Pancreas (tissue), 10 donors: ENCODE data around the gene GLIPR2. TPM values are rescaled to one million over a fixed set of nuclear protein-coding genes. Genes with fewer than 3 reads are reported as not detected.
A peak's percentile ranks its signal among the peaks of the same experiment; 100 is the strongest.
"Not testable (repeated sequence)": the region's sequence is repeated elsewhere in the genome, so short reads cannot be mapped to it uniquely, and the experiment has no call there.

Experiments used
- ATAC-seq, 4 donors: fragments of 200-7000 bp; cut with Tn5 transposase; one replicate each; pipeline versions ENCODE4 v1.8.0 to v1.9.1; 2020; ENCODE audit warnings: mild to moderate bottlenecking in 4 of 4, moderate library complexity in 4 of 4
- DNase-seq, 6 donors: peaks; one replicate each; pipeline ENCODE4 v3.0.0-alpha.2; 2020
- FAIRE-seq: peaks from 2 replicates; lab custom pipeline; 2012; peaks lifted over from hg19 to GRCh38; lab: Jason Lieb, UNC
- H3K27ac ChIP-seq, 4 donors: fragments of 200-600 bp; sonication (generic); 1 replicate in 3 of 4; 2 replicates in 1 of 4; pipeline versions ENCODE4 v1.5.0 to v1.8.0; 2020
- H3K27me3 ChIP-seq, 4 donors: fragments of 200-600 bp; one replicate each; pipeline ENCODE4 v1.8.0; 2021
- H3K36me3 ChIP-seq, 3 donors: fragments of 200-600 bp; sonication (generic) in 1 of 3; one replicate each; pipeline versions ENCODE4 v1.5.0 to v1.8.0; 2020 to 2021
- H3K4me1 ChIP-seq, 3 donors: fragments of 200-600 bp; one replicate each; pipeline ENCODE4 v1.8.0; 2021
- H3K4me3 ChIP-seq, 4 donors: fragments of 200-600 bp; sonication (generic) in 2 of 4; one replicate each; pipeline versions ENCODE4 v1.5.0 to v1.8.0; 2020 to 2021
- H3K9me3 ChIP-seq, 4 donors: fragments of 200-600 bp; one replicate each; pipeline ENCODE4 v1.8.0; 2021
- WGBS, 2 donors: extraction: QIAGEN DNeasy Blood & Tissue Kit; methylation state at CpG; one replicate each; pipeline ENCODE4 v1.1.7; 2013; 5-methylcytosine and 5-hydroxymethylcytosine counted together
- intact Hi-C, 3 donors: fragments of 100-400 bp; cut with DNase I; formaldehyde crosslinking; loops; one replicate each; pipeline versions ENCODE4 v1.11.1 to v1.14.2; 2022
- polyA plus RNA-seq, 2 donors: library from polyadenylated mRNA; stranded (reverse); fragments of 200-250 nt; gene quantifications; one replicate each; pipeline ENCODE4 v1.2.3, GENCODE V29; 2013
- total RNA-seq, 6 donors: library from RNA; stranded (reverse); fragmentation: NEBNext Ultra II Directional in 4 of 6; extraction: Animal tissue kit (Norgen Biotek cat#: 25700) in 4 of 6; gene quantifications; one replicate each; pipeline versions ENCODE4 v1.2.1 to v1.2.4, GENCODE V29; 2021 to 2023
- TF ChIP-seq, protein P1 (sequence below), 4 donors: fragments of 200-600 bp; sonication (generic) in 3 of 4; IDR thresholded peaks; one replicate each; pipeline versions ENCODE4 v1.5.0 to v1.8.0; 2021; ENCODE audit warnings: antibody characterized with exemption in 4 of 4
- donor health status: healthy with polysubstance abuse.
- donor health status: DM: no; HTN: no; CAD: no; lungs with moderate emphysema.
- donor health status: DM: no; HTN: no; CAD: no.
- donor health status: control.
- donor health status: control.
- donor health status: Bipolar disorder and iron deficiency.
- donor health status: DM: yes; HTN: yes; CAD: no.
- donor health status: DM: no; HTN: no; CAD: no.
- donor health status: DM: no; HTN: no; CAD: no.
- donor health status: DM: yes; HTN: yes; CAD: no.

The GLIPR2 gene, protein sequence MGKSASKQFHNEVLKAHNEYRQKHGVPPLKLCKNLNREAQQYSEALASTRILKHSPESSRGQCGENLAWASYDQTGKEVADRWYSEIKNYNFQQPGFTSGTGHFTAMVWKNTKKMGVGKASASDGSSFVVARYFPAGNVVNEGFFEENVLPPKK
- 10 to 100 TPM in 1 of 6 donors, 1 to 10 TPM in 5; 1.3 to 10.0 (median 2.3) TPM for total RNA-seq
- 1 to 10 TPM; 5.8 to 8.2 TPM for polyA plus RNA-seq

DNA sequence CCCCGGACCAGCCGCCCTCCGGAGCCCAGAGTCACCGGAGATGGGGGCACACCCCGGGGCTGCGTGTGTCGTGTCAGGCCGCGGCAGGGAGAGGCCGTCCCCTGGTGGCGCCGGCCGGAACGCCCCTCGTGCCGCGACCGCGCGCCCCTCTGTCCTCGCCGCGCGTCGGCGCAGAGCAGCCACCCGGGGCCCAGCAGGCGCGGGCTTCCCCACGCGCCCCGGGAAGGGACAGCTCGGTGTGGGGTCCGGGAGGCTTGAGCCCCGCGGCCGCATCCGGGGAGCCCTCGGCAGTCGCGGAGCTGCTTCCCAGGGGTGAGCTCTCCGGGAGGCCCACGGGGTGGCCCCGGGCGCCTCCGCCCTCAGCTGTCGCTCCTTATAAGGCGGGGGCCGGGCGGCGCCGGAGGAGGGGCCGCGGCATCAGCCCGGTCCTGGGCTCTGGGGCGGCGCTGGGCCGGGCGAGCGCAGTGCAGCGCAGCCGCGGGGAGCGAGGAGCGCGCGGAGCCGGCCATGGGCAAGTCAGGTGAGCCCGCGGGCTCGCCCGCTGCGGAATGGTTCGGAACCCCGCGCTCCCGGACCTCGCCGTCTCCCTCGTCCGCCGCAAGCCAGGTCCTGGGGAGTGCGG, at the start of gene GLIPR2:
Gene GLIPR2 (plus strand): TSS at position 462 of the 622 bp plus-strand sequence. CDS start 46 bp downstream, at position 508.
- WGBS, 2 donors, result 0 to 1% methylated on average over 27 to 83 of the region's 83 CpGs
- TF ChIP-seq, protein P1, sequence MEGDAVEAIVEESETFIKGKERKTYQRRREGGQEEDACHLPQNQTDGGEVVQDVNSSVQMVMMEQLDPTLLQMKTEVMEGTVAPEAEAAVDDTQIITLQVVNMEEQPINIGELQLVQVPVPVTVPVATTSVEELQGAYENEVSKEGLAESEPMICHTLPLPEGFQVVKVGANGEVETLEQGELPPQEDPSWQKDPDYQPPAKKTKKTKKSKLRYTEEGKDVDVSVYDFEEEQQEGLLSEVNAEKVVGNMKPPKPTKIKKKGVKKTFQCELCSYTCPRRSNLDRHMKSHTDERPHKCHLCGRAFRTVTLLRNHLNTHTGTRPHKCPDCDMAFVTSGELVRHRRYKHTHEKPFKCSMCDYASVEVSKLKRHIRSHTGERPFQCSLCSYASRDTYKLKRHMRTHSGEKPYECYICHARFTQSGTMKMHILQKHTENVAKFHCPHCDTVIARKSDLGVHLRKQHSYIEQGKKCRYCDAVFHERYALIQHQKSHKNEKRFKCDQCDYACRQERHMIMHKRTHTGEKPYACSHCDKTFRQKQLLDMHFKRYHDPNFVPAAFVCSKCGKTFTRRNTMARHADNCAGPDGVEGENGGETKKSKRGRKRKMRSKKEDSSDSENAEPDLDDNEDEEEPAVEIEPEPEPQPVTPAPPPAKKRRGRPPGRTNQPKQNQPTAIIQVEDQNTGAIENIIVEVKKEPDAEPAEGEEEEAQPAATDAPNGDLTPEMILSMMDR (IDR thresholded peaks at IDR 0.05), result no peak
- FAIRE-seq (no peak), DNase-seq (peak; percentile 45 to 87 (median 65)), ATAC-seq (peak; percentile 93 to 96 (median 96))
- peak within 1 kb of the TSS in 2 of 4 donors; percentile 0 to 12 for H3K27ac ChIP-seq
- H3K9me3 ChIP-seq, result no peaks in the 10 kb centered on the region
- intact Hi-C loops, result no loop called here
- H3K4me1 ChIP-seq, result peaks cover 0 to 8% (median 0%) of the 10 kb centered on the region in 3 donors
- H3K4me3 ChIP-seq, result peak within 1 kb of the TSS; percentile 36 to 76 (median 54)
- no peaks in the 10 kb centered on the region for H3K36me3 ChIP-seq
- H3K27me3 ChIP-seq, result no peaks in the 10 kb centered on the region

GRCh38 chr9:36087054-36087453, 49.5 kb upstream of the GLIPR2 start:
- DNase-seq, intact Hi-C loops: not testable (repeated sequence)

DNA sequence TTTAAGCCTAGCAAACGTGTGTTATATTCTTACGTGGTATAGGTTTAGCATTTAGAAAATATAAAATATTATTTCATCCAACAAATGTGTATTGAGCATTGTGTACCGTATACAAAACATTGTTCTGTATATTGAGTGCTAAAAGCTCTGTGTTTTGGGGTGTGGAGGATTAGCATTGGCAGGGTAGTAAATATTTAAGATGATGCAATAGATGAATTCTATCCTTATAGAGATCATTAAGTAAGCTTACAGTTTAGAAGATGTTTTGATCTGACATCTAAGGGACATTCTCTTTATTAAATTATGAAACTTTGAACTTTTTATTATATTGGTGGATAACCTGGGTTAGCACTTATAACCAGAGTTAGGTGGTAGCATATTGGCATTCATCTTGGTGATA, 48.5 kb upstream of the GLIPR2 start:
- H3K9me3 ChIP-seq, result no peaks in the 10 kb centered on the region
- no peaks in the 10 kb centered on the region for H3K27me3 ChIP-seq
- FAIRE-seq (no peak), DNase-seq (no peak), ATAC-seq (no peak)
- 74 to 80% methylated on average over 3 of the region's 3 CpGs for WGBS, 2 donors
- H3K4me1 ChIP-seq, result peaks cover 10 to 21% (median 19%) of the 10 kb centered on the region in 3 donors
- TF ChIP-seq, protein P1 (IDR thresholded peaks at IDR 0.05), result no peak
- H3K4me3 ChIP-seq, result no peak overlapping the region
- H3K27ac ChIP-seq, result no peak overlapping the region
- H3K36me3 ChIP-seq, result no peaks in the 10 kb centered on the region
- intact Hi-C loops, result no loop called here

More at GRCh38 chr9:36087054-36087453, 49.5 kb upstream of the GLIPR2 start:
- peaks cover 8 to 19% (median 18%) of the 10 kb centered on the region in 3 donors for H3K4me1 ChIP-seq
- not testable (repeated sequence) for H3K4me3 ChIP-seq, H3K27ac ChIP-seq, FAIRE-seq, H3K36me3 ChIP-seq, ATAC-seq, H3K27me3 ChIP-seq, H3K9me3 ChIP-seq

DNA sequence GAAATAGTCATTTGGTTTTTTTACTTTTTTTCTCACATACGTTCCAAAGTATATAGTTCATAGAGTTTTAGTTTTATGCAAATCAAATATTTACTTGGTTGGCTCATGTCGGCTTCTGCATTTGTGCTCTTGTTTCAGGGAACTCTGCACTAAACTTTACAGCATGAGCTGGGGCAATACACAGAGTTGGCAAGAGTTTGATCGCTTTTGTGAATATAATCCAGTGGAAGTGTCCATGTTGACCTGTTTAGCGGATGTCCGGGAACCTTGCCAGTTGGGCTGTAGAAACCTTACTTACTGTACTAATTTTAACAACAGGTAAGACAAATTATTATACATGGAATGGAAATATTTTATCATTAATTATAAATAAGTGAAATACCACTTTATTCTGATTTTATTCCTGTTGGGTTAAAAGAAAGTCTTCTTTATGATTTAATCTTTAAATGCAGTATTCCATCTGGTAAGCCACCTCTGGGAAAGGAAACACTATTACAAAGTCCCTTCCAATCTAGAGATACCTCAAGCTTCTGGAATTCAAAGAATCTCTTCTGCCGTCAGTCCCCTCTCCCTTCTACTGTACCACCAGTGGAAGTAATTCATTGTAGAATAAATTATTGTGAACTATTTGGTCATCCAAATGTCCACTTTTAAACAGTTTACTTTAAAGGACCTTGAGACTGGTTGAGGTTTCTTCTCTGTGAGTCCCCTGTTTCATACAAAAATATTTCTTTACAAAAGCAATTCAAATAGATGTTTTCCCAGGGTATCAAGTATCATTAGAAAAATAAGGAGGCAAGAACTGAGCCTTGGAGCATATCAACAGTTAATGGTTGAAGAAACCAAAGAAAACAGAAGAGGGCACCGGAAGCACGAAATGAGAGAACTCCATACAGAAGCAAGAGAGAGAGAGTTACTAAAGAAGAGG, 45.2 kb upstream of the GLIPR2 start:
- H3K4me1 ChIP-seq, result peaks cover 10 to 21% (median 19%) of the 10 kb centered on the region in 3 donors
- H3K27me3 ChIP-seq, result no peaks in the 10 kb centered on the region
- WGBS, 2 donors, result 8 to 14% methylated on average over 8 of the region's 8 CpGs
- no peaks in the 10 kb centered on the region for H3K36me3 ChIP-seq
- no peak overlapping the region for H3K4me3 ChIP-seq
- TF ChIP-seq, protein P1 (IDR thresholded peaks at IDR 0.05), result no peak
- peak overlapping the region in 2 of 4 donors; percentile 34 to 42 for H3K27ac ChIP-seq
- peak; percentile 78 for FAIRE-seq
- no peaks in the 10 kb centered on the region for H3K9me3 ChIP-seq
- DNase-seq, result peak in 4 of 6 donors; percentile 36 to 51 (median 43)
- peak; percentile 75 to 89 (median 80) for ATAC-seq
- intact Hi-C loops, result no loop called here

DNA sequence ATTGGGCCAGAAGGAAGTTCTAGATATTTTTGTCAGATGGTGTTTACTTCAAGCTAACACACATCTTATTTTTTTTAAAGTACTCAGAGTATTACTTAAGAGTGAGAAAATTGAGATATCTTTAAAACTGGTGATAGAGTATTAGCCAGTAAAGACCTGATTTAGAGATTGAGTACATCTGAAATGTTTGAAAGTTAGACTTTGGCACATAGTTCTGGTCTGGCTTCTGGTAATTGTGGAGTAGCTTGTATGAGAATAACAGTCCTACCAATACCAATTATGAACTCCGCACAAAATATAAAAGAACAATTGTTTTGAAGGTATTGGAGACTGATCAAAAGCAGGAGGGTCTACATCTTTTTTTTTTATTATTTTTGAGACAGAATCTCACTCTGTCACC, 44.5 kb upstream of the GLIPR2 start:
- peak overlapping the region in 2 of 4 donors; percentile 34 to 42 for H3K27ac ChIP-seq
- H3K9me3 ChIP-seq, result no peaks in the 10 kb centered on the region
- H3K36me3 ChIP-seq, result no peaks in the 10 kb centered on the region
- H3K4me3 ChIP-seq, result no peak overlapping the region
- no peaks in the 10 kb centered on the region for H3K27me3 ChIP-seq
- H3K4me1 ChIP-seq, result peaks cover 10 to 21% (median 19%) of the 10 kb centered on the region in 3 donors
- ATAC-seq (peak in 2 of 4 donors; percentile 15 to 20), FAIRE-seq (no peak), DNase-seq (no peak)
- intact Hi-C loops, result no loop called here
- 96 to 100% methylated on average over 1 of the region's 1 CpG for WGBS, 2 donors
- TF ChIP-seq, protein P1 (IDR thresholded peaks at IDR 0.05), result no peak
